HL-60 (cell line): ENCODE measurements around the gene CLCN5.

Experiments used
- POLR2AphosphoS5 ChIP-seq: IDR thresholded peaks from 2 replicates; pipeline ENCODE4 v1.6.1; 2012; ENCODE audit warnings: low read depth
- TF ChIP-seq, protein P1 (sequence below): IDR thresholded peaks from one replicate; pipeline ENCODE4 v1.5.1; 2011; ENCODE audit warnings: low read length, control low read depth, inconsistent platforms; ENCODE audit not compliant: insufficient read depth

DNA sequence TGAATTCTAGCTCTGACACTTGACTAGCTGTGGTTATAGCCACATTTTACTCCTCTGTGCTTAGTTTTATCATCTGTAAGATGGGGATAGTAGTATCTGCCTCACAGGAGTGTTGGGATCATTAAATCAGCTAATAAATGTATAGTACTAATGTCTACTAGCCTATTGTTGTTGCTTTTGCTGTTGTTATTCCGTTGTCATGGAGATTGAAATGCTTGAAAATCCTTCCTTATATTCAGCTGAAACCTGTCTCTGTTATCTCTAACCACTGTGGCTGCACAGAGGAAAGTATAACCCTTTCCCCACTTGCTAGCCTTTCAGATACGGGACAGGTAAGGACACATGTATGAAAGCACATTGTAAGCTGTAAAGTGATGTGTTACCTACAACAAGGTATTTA lies 33.9 kb downstream of the CLCN5 start:
- no peak for TF ChIP-seq POLR2AphosphoS5
- TF ChIP-seq, protein P1, sequence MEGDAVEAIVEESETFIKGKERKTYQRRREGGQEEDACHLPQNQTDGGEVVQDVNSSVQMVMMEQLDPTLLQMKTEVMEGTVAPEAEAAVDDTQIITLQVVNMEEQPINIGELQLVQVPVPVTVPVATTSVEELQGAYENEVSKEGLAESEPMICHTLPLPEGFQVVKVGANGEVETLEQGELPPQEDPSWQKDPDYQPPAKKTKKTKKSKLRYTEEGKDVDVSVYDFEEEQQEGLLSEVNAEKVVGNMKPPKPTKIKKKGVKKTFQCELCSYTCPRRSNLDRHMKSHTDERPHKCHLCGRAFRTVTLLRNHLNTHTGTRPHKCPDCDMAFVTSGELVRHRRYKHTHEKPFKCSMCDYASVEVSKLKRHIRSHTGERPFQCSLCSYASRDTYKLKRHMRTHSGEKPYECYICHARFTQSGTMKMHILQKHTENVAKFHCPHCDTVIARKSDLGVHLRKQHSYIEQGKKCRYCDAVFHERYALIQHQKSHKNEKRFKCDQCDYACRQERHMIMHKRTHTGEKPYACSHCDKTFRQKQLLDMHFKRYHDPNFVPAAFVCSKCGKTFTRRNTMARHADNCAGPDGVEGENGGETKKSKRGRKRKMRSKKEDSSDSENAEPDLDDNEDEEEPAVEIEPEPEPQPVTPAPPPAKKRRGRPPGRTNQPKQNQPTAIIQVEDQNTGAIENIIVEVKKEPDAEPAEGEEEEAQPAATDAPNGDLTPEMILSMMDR: no peak
